HS-27A (cell line): Measurements from ENCODE around the gene IPMK.
A peak's percentile ranks its signal among the peaks of the same experiment; 100 is the strongest.
"Not testable (repeated sequence)": the region's sequence is repeated elsewhere in the genome, so short reads cannot be mapped to it uniquely, and the experiment has no call there.

Experiments
- DNase-seq: peaks from one replicate; pipeline ENCODE4 v3.0.0-alpha.2; 2012; ENCODE audit warnings: low read depth, missing footprints

IPMK gene

GRCh38 chr10:58220769-58221451 is 46.8 kb downstream of the IPMK start:
- no peak for DNase-seq

DNA sequence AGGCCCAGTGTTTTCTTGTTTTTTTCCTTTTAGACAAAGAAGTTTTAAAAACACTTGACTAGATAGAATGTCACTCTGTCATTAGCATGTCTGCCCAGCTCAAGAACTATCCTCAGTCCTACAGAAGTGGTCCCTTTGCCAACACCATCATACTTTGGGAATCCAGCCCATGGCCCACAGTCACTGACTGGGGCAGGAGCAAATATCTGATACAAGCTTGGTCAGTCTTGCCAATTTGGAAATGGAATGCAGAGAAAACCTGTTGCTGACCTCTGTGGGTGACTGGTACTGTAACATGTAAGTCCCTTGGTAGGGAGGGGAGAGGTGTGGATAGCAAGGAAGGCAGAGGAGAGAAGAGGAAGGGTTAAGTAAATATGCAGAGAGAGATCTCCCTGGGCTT is 47.8 kb downstream of the IPMK start:
- DNase-seq = no peak

DNA sequence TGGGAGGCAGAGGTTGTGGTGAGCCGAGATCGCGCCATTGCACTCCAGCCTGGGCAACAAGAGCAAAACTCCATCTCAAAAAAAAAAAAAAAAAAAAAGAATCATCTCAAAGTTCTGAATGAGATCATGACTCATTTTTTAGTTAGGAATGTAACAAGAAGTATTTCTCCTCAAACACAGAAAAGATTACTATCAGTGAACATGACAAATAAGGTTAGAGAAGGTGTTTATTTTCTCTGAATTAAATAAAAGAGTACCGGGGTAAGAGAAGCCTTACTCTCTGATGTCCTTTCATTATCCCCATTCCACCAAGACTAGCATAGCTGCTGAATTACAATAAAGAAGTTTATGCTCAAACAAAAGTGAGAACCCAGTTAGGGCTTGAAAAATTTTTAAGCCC is 50.1 kb downstream of the IPMK start:
- no peak for DNase-seq

GRCh38 chr10:58212622-58213021 is 55.1 kb downstream of the IPMK start:
- no peak for DNase-seq

DNA sequence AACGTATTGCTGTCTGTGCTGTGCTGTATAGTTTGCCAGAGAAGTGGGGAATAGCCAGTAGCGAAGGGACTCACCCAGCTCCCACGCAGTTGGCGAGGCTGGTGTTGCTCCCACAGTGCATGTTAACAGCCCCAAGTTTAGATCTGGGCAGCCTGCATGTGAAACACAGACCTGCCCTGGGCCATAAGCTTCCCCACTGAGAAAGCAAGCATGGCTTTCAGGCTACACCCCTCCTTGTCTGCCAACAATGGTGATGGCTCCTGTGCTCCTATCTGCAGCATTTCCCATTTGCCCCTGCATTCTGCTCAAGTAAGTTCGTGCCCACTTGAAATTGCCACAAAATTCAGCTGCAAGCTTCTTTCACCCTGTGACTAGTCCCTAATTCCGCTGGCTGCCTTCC is 57.5 kb downstream of the IPMK start:
- no peak for DNase-seq

GRCh38 chr10:58209669-58210068 is 58.0 kb downstream of the IPMK start:
- no peak for DNase-seq

- DNase-seq = no peak
These were observed 61.4 kb downstream of the IPMK start for GRCh38 chr10:58206251-58206650.

- no peak for DNase-seq
These were observed 66.0 kb downstream of the IPMK start for GRCh38 chr10:58201704-58202103.

GRCh38 chr10:58189269-58189668 is 78.4 kb downstream of the IPMK start:
- no peak for DNase-seq

- no peak for DNase-seq
These were observed 83.5 kb downstream of the IPMK start for GRCh38 chr10:58184120-58184670.

GRCh38 chr10:58180666-58181065 is 87.0 kb downstream of the IPMK start:
- no peak for DNase-seq

DNA sequence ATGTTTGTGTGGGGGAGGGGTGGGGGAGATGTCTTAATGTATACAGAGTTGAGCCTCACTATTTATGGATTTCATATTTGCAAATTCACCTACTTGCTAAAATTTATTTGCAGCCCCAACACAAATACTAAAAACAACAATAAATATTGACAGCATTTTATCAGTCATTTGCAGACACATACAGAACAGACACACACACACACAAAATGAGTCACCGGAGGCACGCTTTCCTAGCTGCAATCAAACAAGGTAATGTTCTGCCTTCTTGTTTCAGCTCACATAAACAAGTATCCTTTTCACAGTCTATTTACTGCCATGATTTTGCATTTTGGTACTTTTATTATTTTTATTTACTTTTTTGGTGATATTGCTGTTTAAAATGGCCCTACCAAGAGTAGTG is 88.5 kb downstream of the IPMK start:
- no peak for DNase-seq

DNA sequence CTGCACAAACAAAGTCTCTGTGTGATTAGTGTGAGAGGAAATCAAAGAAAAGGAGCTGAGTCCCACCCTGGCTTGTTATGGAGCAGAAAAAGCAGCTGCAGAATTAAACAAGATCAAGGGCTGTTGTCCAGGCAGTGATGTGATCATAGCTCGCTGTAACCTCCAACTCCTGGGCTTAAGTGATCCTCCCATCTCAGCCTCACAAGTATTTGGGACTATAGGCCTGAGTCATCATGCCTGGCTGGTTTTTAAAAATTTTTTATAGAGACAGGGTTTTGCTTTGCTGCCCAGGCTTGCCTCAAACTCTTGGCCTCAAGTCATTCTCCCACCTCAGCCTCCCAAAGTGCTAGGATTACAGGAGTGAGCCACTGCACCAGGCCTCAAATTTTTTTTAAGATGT is 88.9 kb downstream of the IPMK start:
- DNase-seq = no peak

DNA sequence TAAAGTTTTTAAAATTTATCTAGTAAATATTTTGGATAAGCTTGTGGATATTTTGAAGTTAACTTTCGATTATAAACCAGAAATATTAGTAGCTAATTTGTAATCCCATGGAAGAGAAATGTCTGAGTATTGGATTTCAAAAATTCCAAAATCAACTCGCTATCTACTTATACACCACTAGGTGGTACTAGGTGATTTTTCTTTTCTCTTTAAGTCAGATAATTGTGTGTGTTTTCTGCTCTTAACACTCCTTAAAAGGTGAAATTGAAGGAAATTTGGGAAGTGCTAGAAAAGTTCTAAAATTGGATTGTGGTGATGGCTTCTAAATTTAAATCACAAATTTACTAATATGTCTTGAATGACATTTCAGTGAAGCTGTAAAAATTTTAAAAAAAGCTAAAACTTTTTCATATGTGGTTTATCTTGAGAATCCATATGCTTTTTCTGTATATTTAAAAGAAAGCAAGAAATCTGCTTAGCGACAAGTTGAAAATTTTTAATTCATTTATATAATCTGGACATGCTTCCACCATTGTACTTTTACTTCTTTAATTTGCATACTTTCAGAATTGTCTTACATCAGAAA is 90.2 kb downstream of the IPMK start:
- DNase-seq = no peak

GRCh38 chr10:58175990-58176900 is 91.4 kb downstream of the IPMK start:
- no peak for DNase-seq

DNA sequence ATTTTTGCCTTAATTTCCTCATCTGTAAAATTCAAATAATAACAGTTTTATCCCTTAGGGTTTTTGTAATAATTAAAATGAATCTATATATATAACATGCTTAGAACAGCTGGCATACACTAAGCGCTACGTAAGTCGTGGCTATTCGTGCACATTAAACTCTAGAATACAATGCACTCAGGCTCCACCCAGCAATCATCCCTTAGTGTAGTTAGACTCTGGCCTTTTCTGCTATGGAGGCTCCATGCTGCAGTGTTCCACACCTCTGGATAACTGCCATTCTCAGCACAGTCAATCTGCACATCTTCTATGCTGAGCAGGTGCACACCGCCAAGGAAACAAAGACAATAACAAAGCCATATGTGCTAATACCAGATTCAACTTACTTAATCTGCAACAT is 92.9 kb downstream of the IPMK start:
- no peak for DNase-seq

GRCh38 chr10:58173391-58173790 is 94.3 kb downstream of the IPMK start:
- DNase-seq = no peak

DNA sequence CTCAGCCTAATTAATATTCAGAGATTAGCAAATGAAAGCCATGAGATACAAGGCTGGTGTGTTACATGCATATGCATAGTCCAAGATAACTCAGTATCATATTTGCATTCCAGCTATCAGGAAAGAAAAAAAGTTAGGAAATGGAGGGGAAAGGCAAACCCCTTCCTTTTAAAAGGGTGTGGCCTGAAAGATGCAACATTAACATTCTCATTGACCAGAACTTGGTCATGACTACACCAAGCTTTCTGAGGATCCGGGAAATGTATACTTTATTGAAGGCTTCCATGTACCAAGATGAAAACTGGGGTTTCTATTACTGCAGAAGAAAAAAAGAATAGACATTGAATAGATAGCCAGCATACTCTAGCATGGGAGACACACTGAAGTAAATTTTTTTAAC is 96.5 kb downstream of the IPMK start:
- DNase-seq = no peak

- no peak for DNase-seq
These were observed 103.2 kb downstream of the IPMK start for GRCh38 chr10:58164517-58164916.

DNA sequence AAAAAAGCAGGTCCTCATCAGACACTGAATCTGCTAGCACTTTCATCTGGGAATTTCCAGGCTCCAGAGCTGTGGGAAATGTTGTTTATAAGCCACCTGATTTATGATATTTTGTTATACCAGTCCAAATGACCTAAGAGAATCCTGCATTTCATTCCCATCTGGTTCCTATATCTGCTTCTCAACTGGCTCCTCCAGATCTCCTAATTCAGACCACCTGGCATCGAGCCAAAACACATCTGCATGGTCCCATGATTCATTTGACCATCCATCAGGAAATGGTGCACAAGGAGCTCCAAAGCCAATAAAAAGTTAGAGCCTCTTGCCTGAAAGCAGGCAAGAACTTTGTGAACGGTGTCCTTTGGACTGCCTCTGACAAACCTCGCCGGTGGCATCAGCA is 108.9 kb downstream of the IPMK start:
- no peak for DNase-seq

GRCh38 chr10:58157076-58157766 is 110.5 kb downstream of the IPMK start:
- peak; percentile 60 for DNase-seq

DNA sequence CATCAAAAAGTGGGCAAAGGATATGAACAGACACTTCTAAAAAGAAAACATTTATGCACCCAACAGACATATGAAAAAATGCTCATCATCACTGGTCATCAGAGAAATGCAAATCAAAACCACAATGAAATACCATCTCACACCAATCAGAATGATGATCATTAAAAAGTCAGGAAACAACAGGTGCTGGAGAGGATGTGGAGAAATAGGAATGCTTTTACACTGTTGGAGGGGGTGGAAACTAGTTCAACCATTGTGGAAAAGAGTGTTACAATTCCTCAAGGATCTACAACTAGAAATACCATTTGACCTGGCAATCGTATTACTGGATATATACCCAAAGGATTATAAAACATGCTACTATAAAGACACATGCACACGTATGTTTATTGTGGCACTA is 111.8 kb downstream of the IPMK start:
- not testable (repeated sequence) for DNase-seq
